ENCODE results near the gene GPR141. TPM values are rescaled to one million over a fixed set of nuclear protein-coding genes. Genes with fewer than 3 reads are reported as not detected.
A peak's percentile ranks its signal among the peaks of the same experiment; 100 is the strongest.
"Not testable (repeated sequence)": the region's sequence is repeated elsewhere in the genome, so short reads cannot be mapped to it uniquely, and the experiment has no call there.

The GPR141 gene
- total RNA-seq, 1 donor from 2014 or later: not detected

GRCh38 chr7:37684927-37685326, 1.4 kb downstream of the GPR141 start:
- FAIRE-seq: no peak
- no peak for DNase-seq (ENCODE audit: low spot score in 2 of 2)

- no peak for DNase-seq (ENCODE audit: low spot score in 2 of 2)
- no peak for FAIRE-seq
Observed at GRCh38 chr7:37686556-37687345, 3.2 kb downstream of the GPR141 start.

DNA sequence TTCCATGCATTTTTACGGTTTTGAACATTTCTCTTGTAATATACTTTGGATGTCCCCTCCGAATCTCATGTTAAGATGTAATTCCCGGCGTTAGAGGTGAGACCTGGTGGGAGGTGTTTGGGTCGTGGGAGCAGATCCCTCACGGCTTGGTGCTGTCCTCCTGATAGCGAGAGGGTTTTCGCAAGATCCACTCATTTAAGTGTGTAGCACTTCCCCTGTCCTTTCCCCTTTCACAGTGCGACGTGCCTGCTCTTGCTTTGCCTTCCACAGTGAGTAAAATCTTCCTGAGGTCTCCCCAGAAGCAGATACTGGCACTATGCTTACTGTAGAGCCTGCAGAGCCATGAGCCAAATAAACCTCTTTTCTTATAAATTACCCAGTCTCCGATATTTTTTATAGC, 6.6 kb downstream of the GPR141 start:
- DNase-seq (ENCODE audit: low spot score in 2 of 2) (no peak), FAIRE-seq (no peak)

GRCh38 chr7:37694208-37695094, 10.9 kb downstream of the GPR141 start:
- DNase-seq (ENCODE audit: low spot score in 2 of 2): no peak
- no peak for FAIRE-seq

GRCh38 chr7:37698276-37698675, 14.7 kb downstream of the GPR141 start:
- FAIRE-seq (no peak), DNase-seq (ENCODE audit: low spot score in 2 of 2) (no peak)

DNA sequence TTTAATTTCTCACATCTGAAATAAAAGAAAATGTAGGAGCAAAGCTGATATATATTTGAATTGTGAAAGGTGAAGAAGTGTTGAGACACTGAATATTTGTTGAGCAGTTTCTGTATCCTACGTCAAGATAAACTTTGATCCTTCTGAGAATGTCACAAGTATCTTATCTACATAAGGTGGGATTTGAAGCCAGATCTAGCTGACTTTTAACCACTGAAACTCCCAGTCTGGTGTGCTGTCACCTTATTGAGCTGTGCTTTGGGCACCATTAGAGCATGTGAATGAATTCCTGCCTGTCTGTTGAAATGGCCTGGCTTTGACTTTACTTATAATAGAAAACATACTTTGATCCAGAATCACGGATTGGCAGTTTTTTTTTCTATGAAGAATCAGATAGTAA, 15.2 kb downstream of the GPR141 start:
- no peak for DNase-seq (ENCODE audit: low spot score in 2 of 2)
- FAIRE-seq: no peak

GRCh38 chr7:37701769-37702168, 18.2 kb downstream of the GPR141 start:
- FAIRE-seq (no peak), DNase-seq (ENCODE audit: low spot score in 2 of 2) (no peak)

DNA sequence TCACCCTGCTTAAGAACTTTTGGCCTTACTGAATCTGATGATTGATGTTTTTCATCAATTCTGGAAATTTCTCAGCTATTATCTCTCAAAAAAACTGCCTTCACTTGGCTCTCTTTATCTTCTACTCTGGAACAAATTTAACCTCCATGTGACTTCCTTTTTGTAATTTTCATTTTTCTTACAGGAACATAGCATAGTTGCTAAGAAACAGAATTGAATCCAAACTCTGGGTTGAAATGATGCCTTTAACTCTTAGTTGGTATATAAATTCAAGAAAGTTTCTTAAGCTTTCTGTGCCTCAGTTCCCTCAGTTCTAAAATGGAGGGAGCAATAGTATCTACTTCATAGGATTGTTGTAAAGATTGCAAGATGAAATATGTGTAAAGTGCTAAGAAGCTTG, 19.8 kb downstream of the GPR141 start:
- no peak for DNase-seq (ENCODE audit: low spot score in 2 of 2)
- no peak for FAIRE-seq

DNA sequence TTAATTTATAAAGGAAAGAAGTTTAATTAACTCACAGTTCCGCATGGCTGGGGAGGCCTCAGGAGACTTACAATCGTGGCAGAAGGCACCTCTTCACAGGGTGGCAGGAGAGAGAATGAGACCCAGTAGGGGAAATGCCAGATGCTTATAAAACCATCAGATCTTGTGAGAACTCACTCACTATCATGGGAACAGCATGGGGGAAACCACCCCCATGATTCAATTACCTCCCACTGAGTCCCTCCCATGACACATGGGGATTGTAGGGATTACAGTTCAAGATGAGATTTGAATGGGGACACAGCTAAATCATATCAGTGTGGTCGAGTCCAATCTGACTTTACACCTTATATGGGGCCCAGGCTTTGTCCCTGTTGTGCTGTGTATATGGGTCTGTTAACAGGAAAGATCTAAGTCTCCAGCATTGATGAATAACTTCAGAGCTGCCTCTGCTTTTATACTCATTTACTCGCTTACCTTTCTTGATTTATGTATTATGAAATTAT, 20.8 kb downstream of the GPR141 start:
- FAIRE-seq; DNase-seq (ENCODE audit: low spot score in 2 of 2): not testable (repeated sequence)

GRCh38 chr7:37705976-37706375, 22.4 kb downstream of the GPR141 start:
- FAIRE-seq (no peak), DNase-seq (ENCODE audit: low spot score in 2 of 2) (no peak)

GRCh38 chr7:37706804-37707203, 23.2 kb downstream of the GPR141 start:
- no peak for DNase-seq (ENCODE audit: low spot score in 2 of 2)
- no peak for FAIRE-seq

DNA sequence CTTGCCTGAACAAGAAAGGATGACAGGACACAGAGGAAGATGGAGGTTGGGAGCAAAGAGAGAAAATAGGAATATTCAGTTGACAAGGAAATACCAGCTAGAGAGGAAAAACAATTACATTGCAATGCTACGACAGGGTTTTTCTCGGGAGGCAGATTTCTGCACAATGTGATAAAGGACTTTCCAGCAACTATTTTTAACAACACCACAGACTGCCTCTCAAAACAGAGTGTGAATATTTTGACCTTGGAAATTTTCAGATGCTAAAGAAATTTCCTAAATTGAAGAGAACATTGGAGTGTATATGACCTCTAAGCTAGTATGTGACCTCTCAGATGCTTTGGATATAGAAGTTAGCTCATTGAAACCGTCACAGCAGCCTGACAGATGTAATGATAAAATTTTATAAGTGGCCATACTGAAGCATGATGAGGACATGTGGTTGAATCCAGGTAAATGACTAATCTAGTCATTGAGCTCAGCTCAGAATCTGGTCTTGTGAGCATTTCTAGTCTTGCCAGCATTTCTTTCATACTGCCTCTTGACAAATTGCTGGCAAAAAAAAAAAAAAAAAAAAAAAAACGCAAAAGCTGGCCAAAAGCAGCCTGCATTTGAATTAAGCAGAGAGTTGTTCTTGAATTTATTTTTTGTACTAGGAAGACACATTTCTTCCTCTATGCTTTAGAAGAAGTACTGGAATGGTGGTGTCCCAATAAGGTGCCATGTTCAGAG, 24.4 kb downstream of the GPR141 start:
- no peak for FAIRE-seq
- DNase-seq (ENCODE audit: low spot score in 2 of 2): no peak

GRCh38 chr7:37709631-37710509, 26.3 kb downstream of the GPR141 start:
- DNase-seq (ENCODE audit: low spot score in 2 of 2) (no peak), FAIRE-seq (no peak)

- no peak for FAIRE-seq
- DNase-seq (ENCODE audit: low spot score in 2 of 2): no peak
Observed at GRCh38 chr7:37713613-37714012, 30.0 kb downstream of the GPR141 start.

DNA sequence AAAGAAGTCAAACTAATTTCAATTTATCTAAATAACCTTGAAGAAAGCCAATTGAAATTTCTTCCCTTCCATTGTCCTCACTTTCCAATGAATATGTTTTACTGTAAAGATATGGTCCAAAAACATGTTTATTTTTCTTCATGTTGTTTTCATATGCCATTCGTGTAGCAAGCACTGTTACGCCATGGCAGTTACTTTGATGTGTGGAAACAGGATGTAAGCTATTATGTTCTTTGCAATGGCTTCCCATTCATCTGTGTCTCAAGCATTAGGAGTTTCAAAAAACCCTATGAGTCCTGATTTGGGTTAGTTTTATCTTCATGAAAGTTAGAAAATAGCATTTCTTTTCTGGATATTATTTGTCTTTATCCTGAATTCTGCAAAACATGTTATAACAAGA, 31.0 kb downstream of the GPR141 start:
- FAIRE-seq (peak; percentile 15), DNase-seq (ENCODE audit: low spot score in 2 of 2) (no peak)

DNA sequence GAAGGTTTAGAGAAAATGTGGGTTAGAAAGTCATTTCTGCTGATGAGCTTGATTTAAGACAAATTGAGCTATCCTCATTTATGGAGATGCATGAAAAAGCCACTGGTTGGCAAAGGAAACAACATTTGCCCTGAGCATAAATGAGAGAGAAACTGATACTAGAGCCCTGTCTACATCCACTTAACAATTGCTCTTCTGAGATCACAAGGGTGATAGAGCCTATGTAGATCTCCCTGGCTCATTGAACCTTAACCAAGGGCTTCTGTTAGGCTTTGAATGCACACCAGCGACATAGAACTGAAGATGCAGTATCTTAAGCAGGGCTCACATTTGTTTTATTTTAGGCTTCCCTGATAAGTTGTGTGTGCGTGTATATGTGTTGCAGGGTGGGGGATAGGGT, 35.0 kb downstream of the GPR141 start:
- DNase-seq (ENCODE audit: low spot score in 2 of 2) (no peak), FAIRE-seq (no peak)

- DNase-seq (ENCODE audit: low spot score in 2 of 2) (no peak), FAIRE-seq (no peak)
Observed at GRCh38 chr7:37719077-37719476, 35.5 kb downstream of the GPR141 start.

GRCh38 chr7:37724732-37725131, 41.2 kb downstream of the GPR141 start:
- DNase-seq (ENCODE audit: low spot score in 2 of 2) (no peak), FAIRE-seq (no peak)

- DNase-seq (ENCODE audit: low spot score in 2 of 2): no peak
- no peak for FAIRE-seq
Observed at GRCh38 chr7:37726016-37726415, 42.5 kb downstream of the GPR141 start.

GRCh38 chr7:37728747-37729146, 45.2 kb downstream of the GPR141 start:
- DNase-seq (ENCODE audit: low spot score in 2 of 2) (no peak), FAIRE-seq (no peak)

Measured in frontal cortex (tissue), 4 donors.